BLaER1 (cell line): Measurements from ENCODE around the gene CUL1.

Experiments used
- H3K27ac ChIP-seq: shearing (Covaris generic); formaldehyde crosslinking; 2 replicates; pipeline ENCODE4 v1.8.1; 2022
- H3K27me3 ChIP-seq: shearing (Covaris generic); formaldehyde crosslinking; 2 replicates; pipeline ENCODE4 v1.8.1; 2022
- H3K36me3 ChIP-seq: shearing (Covaris generic); formaldehyde crosslinking; 2 replicates; pipeline ENCODE4 v1.8.1; 2022
- H3K4me1 ChIP-seq: shearing (Covaris generic); formaldehyde crosslinking; 2 replicates; pipeline ENCODE4 v1.8.1; 2022
- H3K4me2 ChIP-seq: shearing (Covaris generic); formaldehyde crosslinking; 2 replicates; pipeline ENCODE4 v1.8.1; 2022
- H3K4me3 ChIP-seq: shearing (Covaris generic); formaldehyde crosslinking; 2 replicates; pipeline ENCODE4 v1.8.1; 2022
- H3K9ac ChIP-seq: shearing (Covaris generic); formaldehyde crosslinking; 2 replicates; pipeline ENCODE4 v1.8.1; 2022
- H3K9me3 ChIP-seq: shearing (Covaris generic); formaldehyde crosslinking; 2 replicates; pipeline ENCODE4 v1.8.1; 2022
- H4K20me1 ChIP-seq: shearing (Covaris generic); formaldehyde crosslinking; 2 replicates; pipeline ENCODE4 v1.8.1; 2022
- Cebpa-rat ChIP-seq: shearing (Covaris generic); IDR thresholded peaks from 2 replicates; pipeline ENCODE4 v1.8.1; 2022

CUL1 gene

DNA sequence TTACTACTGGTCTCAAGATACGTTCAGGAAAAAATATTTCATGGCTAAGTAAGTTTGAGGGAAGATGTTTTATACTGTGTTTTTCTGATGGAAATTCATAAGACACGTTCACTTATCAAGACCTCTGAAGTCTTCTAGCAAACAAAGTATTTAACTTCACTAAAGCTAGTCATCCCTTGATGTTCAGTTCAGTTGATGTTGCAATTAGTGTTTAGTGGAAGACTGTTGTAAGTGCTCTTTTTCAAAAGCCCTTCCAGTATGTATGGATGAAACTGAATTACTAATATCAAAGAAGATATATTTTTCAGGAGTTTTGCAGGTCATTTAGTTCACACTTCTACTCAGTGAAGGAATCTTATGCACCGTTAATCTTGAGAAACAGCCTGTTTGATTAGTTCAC lies 25.1 kb downstream of the CUL1 start:
- H3K4me2 ChIP-seq = peak overlapping the region; percentile 2; the same call in 1 of the 2 replicates
- H3K9me3 ChIP-seq = peaks cover 8% of the 10 kb centered on the region
- H4K20me1 ChIP-seq = peaks cover 100% of the 10 kb centered on the region
- H3K36me3 ChIP-seq = peaks cover 17% of the 10 kb centered on the region
- no peak overlapping the region for H3K27ac ChIP-seq
- H3K27me3 ChIP-seq = no peaks in the 10 kb centered on the region
- peaks cover 69% of the 10 kb centered on the region for H3K4me1 ChIP-seq
- no peak overlapping the region for H3K4me3 ChIP-seq
- no peak for TF ChIP-seq Cebpa-rat
- H3K9ac ChIP-seq = no peak overlapping the region

GRCh38 chr7:148726385-148726784 lies 27.7 kb downstream of the CUL1 start:
- no peak overlapping the region for H3K4me3 ChIP-seq
- no peaks in the 10 kb centered on the region for H3K27me3 ChIP-seq
- H3K9ac ChIP-seq = no peak overlapping the region
- H3K4me2 ChIP-seq = 0 out of 2 replicates have a peak overlapping the region, but pooled peaks have one; percentile 26
- peaks cover 59% of the 10 kb centered on the region for H3K4me1 ChIP-seq
- no peak overlapping the region for H3K27ac ChIP-seq
- peaks cover 8% of the 10 kb centered on the region for H3K9me3 ChIP-seq
- TF ChIP-seq Cebpa-rat = no peak
- peaks cover 39% of the 10 kb centered on the region for H3K36me3 ChIP-seq
- peaks cover 100% of the 10 kb centered on the region for H4K20me1 ChIP-seq

DNA sequence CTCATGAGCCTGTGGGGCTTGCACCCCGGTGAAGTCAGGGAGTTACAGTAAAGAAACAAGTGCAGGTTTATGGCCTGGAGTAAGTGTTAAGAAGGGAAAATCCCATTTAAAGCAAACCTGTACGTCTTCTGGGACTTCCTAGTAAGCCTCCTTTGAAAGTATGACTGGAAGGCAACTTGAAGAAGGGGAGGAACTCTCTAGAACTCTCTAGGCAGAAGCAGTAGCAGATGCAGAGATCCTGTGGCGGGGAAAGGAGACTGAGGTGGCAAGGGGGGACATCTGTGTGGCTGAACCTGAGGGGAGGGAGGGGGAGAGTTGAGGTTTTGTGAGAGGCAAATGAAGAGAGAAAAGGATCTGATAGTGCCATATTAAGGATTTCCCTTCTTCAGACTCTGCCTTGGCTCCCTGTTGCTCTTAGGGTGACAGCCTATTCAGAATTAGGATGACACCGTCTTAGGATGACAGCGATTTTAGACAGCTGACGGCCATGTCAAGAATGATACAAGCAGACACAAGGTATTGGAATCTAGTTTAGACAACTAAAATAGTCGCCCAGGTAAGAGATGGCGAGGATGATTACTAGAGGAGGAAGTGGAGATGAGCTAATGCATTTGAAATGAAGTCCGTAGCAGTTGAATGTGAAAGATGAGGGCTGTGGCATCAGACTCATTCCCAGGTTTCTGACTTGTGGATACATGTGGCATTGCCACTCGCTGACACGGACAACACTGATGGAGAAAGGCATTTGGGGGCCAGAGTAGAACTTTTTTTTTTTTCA lies 29.0 kb downstream of the CUL1 start:
- Histone ChIP-seq H3K36me3 (peaks cover 44% of the 10 kb centered on the region), H4K20me1 (peaks cover 100% of the 10 kb centered on the region), H3K27me3 (no peaks in the 10 kb centered on the region), H3K27ac (no peak overlapping the region), H3K4me3 (no peak overlapping the region), H3K9me3 (peaks cover 8% of the 10 kb centered on the region), H3K9ac (no peak overlapping the region), H3K4me2 (no peak overlapping the region), H3K4me1 (peaks cover 50% of the 10 kb centered on the region)
- no peak for TF ChIP-seq Cebpa-rat

DNA sequence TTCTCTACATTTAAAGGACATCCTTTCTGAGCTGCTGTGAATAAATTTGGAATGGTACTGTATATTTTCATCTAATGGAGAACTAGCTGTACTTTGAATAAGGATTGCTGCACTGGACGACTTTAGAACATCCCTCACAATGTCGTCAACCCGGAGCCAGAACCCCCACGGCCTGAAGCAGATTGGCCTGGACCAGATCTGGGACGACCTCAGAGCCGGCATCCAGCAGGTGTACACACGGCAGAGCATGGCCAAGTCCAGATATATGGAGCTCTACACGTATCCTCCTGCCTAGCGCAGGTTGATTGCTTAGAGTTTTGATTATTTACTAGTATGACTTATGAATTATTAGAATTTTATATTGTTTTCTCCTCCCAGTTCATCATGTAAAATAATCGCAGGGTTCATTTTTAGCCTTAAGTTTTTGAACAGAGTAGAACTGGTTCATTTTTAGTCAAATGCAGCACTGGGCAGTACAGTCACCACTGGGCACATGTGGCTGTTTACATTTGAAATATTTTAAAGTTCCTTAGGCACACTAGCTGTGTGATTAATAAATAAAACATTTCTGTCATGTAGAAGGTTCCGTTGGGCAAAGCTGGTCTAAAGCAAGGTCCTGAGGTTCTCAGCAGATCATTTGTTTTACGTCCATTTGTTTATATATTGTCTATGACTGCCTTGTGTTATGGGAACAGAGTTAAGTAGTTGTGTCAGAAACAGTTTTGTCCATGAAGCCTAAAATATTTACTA lies 31.5 kb downstream of the CUL1 start:
- H3K4me1 ChIP-seq = peaks cover 29% of the 10 kb centered on the region
- no peaks in the 10 kb centered on the region for H3K27me3 ChIP-seq
- H3K27ac ChIP-seq = no peak overlapping the region
- peaks cover 100% of the 10 kb centered on the region for H4K20me1 ChIP-seq
- peaks cover 57% of the 10 kb centered on the region for H3K36me3 ChIP-seq
- no peak overlapping the region for H3K9ac ChIP-seq
- H3K9me3 ChIP-seq = no peaks in the 10 kb centered on the region
- H3K4me3 ChIP-seq = no peak overlapping the region
- H3K4me2 ChIP-seq = no peak overlapping the region
- no peak for TF ChIP-seq Cebpa-rat

DNA sequence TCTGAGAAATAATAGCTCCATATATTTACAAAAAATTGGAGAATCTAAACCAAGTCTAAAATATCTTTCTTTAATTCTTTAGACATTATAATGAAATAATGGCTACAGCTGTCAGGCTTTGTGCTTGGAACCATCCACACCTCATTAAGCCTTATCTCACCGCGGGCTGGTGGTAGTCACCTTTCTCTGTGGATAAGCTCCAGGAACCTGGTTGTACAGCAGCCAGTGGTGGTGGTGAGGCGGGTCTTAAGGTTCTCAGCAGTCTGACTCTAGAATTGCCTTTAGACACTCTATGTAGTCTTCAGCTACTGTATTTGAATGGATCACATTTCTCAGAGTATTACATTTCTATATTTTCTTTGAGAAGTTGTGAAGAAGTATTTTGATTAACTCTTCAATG lies 34.2 kb downstream of the CUL1 start:
- no peak overlapping the region for H3K4me2 ChIP-seq
- H3K4me3 ChIP-seq = no peak overlapping the region
- H3K9me3 ChIP-seq = no peaks in the 10 kb centered on the region
- no peak overlapping the region for H3K27ac ChIP-seq
- H3K36me3 ChIP-seq = peaks cover 84% of the 10 kb centered on the region
- peaks cover 100% of the 10 kb centered on the region for H4K20me1 ChIP-seq
- no peaks in the 10 kb centered on the region for H3K27me3 ChIP-seq
- no peak for TF ChIP-seq Cebpa-rat
- H3K4me1 ChIP-seq = 0 out of 2 replicates have a peak, but pooled peaks cover 4% of the 10 kb centered on the region
- no peak overlapping the region for H3K9ac ChIP-seq

- Histone ChIP-seq H3K4me2 (no peak overlapping the region), H3K27ac (no peak overlapping the region), H3K4me1 (0 out of 2 replicates have a peak, but pooled peaks cover 4% of the 10 kb centered on the region), H3K9ac (no peak overlapping the region), H3K36me3 (peaks cover 91% of the 10 kb centered on the region), H3K9me3 (no peaks in the 10 kb centered on the region), H3K27me3 (no peaks in the 10 kb centered on the region), H4K20me1 (peaks cover 100% of the 10 kb centered on the region), H3K4me3 (no peak overlapping the region)
- no peak for TF ChIP-seq Cebpa-rat
Measured at GRCh38 chr7:148733496-148733895, 34.8 kb downstream of the CUL1 start.

DNA sequence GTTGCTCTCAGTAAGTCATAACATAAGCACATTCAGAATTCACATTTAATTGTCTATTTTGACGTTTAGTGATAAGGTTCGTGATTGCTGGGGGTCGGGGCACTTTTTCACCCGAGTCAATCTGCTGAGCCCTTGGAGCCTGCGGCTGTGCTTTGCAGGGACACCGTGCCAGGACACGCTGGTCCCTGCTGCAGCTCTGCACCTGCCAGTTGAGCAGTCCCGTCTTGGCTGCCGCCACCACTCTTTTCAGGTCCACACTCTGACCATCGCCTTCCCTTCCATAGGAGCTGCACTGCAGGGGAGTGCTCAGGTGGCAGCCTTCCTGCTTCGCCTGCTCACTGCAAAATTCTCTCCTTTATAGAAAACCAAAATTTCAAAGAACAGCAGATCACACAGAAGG lies 36.4 kb downstream of the CUL1 start:
- TF ChIP-seq Cebpa-rat = no peak
- H3K27me3 ChIP-seq = no peaks in the 10 kb centered on the region
- peaks cover 92% of the 10 kb centered on the region for H4K20me1 ChIP-seq
- no peak overlapping the region for H3K27ac ChIP-seq
- 0 out of 2 replicates have a peak, but pooled peaks cover 4% of the 10 kb centered on the region for H3K4me1 ChIP-seq
- peaks cover 97% of the 10 kb centered on the region for H3K36me3 ChIP-seq
- H3K4me3 ChIP-seq = no peak overlapping the region
- H3K9me3 ChIP-seq = peaks cover 11% of the 10 kb centered on the region
- H3K9ac ChIP-seq = no peak overlapping the region
- no peak overlapping the region for H3K4me2 ChIP-seq

DNA sequence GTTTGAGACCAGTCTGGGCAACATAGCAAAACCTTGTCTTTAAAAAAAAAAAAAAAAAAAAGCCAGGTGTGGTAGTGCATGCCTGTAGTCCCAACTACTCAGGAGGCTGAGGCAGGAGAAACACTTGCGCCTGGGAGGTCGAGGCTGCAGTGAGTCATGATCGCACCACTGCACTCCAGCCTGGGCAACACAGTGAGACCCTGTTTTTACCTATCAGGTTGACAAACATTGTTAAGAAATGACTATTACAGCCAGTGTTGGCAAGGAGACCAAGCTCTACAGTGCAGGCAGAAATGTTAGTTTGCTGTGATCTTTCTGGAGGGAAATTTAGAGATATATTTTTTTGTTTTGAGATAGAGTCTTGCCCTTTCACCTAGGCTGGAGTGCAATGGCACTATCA lies 37.3 kb downstream of the CUL1 start:
- no peak for TF ChIP-seq Cebpa-rat

DNA sequence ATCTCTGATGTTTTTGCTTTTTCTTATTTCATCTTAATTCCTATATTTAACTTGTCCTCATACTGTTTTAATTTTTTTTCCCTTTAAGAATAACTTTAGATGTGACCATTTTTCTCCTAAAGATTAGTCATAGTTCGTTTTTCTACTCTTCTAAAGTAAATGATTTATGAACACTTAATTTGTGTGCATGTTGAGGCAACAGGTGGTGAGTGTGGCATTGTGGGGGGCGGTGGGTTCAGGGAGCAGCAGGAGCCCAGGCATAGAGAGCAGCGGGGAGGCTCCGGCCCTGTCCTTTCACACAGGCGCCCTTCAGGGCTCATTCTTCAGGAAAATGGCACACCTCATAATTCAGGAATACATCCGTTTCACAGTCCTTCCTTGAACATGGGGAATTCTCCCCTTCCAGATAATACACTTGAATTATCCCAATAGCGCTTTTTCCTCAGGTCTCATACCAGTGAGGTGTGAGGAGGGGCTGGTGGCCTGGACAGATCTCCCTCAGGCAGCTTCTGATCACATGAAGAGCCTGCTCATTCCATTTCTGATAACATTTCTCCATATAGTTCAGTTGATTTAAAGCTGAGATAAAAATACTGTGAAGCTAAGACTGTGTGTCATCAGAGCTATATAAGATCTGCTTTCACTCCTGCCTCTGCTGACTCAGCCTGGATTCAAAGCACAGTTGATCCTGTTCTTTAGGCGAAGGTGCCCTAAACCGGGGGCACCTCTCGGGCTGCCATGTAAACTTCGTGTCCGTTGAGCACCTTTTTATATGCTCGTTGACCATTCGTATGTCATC lies 40.2 kb downstream of the CUL1 start:
- H3K27ac ChIP-seq = no peak overlapping the region
- H3K4me1 ChIP-seq = no peaks in the 10 kb centered on the region
- no peaks in the 10 kb centered on the region for H3K27me3 ChIP-seq
- peaks cover 49% of the 10 kb centered on the region for H3K9me3 ChIP-seq
- H3K4me2 ChIP-seq = no peak overlapping the region
- no peak overlapping the region for H3K4me3 ChIP-seq
- no peak for TF ChIP-seq Cebpa-rat
- H3K36me3 ChIP-seq = peaks cover 100% of the 10 kb centered on the region
- H3K9ac ChIP-seq = no peak overlapping the region
- H4K20me1 ChIP-seq = peaks cover 54% of the 10 kb centered on the region

More for the DNA sequence above, 37.3 kb downstream of the CUL1 start:
- Histone ChIP-seq H3K4me3 (no peak overlapping the region), H3K9ac (no peak overlapping the region), H3K36me3 (peaks cover 97% of the 10 kb centered on the region), H3K27ac (no peak overlapping the region), H3K27me3 (no peaks in the 10 kb centered on the region), H3K4me2 (no peak overlapping the region), H3K4me1 (0 out of 2 replicates have a peak, but pooled peaks cover 4% of the 10 kb centered on the region), H4K20me1 (peaks cover 84% of the 10 kb centered on the region), H3K9me3 (peaks cover 19% of the 10 kb centered on the region)
